GM18861 (cell line): ENCODE results near the gene MRPL22.
"Not testable (repeated sequence)": the region's sequence is repeated elsewhere in the genome, so short reads cannot be mapped to it uniquely, and the experiment has no call there.

Experiments used
- ATAC-seq: cut with Tn5 transposase; IDR thresholded peaks from one replicate; pipeline ENCODE4 v1.9.1; 2021; ENCODE audit not compliant: unreplicated experiment

Gene MRPL22

DNA sequence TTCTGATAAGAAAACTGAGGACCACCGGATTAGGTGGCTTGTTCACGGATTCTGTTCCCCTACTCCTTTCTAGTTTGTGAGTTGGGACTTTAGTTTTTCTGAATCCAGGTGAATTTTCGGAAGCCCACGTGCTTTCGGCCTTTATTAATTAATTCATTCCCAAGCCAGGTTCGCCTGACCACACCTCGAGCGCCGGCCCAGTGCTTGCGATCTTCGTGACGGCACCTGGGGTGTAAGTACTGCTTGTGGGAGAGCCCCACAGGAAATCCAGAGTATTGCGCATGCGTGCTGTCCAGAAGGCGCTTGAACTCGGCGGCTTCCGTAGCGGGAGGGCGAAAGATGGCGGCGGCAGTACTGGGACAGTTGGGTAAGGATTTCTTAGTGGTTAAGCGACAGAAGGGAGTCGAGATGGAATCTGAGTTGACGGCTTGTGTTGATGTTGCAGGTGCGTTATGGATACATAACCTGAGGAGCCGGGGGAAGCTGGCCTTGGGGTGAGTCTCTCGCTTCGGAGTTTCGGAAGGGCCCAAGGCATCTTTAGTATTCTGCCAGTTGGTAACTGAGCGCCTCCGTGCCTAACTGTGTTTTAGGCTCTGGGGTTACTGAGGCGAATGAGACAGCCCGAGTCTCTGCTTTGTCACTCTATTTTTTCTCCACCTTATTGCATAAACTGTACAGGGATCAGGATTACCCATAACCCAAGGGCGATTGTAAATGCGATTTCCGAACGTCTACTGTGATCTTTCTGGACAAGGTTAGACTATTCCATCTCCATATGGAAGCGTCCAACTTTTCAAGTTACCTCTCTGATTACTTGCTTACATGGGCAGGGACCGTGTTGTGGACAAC is at the start of gene MRPL22:
Gene MRPL22, plus strand, starts transcription at position 302 of the 849 bp plus-strand sequence. Its CDS starts 38 bp downstream, at position 340.
- peak; percentile 45 for ATAC-seq

GRCh38 chr5:154892369-154892771 is 48.5 kb upstream of the MRPL22 start:
- no peak for ATAC-seq

GRCh38 chr5:154893381-154893780 is 47.5 kb upstream of the MRPL22 start:
- ATAC-seq: no peak

DNA sequence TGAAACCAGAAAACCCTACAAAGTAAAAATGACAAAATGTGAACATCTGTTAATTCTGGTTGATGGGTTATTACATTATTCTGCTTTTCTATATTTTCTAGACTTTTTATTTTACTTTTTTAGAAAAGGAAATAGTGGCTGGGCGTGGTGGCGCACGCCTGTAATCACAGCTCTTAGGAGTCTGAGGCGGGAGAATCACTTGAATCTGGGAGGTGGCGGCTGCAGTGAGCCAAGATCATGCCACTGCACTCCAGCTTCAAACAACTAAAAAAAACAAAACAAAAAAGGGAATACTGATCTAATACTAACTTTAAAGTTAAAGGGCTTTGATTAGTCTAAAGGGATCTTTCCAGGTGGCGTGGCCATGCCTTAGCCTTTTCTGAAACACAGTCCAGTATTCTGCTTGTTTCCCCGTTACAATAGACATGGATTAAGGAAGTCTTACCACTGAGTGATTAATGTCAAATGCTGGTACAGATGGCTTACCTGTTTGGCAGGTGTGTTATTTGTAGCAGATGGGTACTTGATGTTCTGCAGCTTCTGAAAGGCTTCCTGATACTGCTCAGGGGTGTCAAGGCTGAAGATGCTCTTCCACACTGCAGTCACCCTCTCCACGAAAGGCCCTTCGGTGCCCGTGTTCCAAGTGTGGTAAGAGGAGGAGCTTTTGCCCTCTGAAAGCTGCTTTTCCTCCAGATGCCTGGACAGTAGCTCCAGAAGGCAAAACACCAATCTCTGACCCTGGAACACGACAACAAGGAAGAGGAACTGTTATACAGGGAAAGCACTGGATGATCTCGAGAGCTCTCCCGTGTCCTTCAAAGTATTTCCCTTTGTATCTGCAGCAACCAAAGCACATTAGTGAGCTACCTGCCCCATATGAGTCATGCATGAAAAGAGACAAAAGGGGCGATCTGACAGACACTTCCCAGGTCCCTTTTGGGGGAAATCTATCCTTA is 45.0 kb upstream of the MRPL22 start:
- no peak for ATAC-seq

DNA sequence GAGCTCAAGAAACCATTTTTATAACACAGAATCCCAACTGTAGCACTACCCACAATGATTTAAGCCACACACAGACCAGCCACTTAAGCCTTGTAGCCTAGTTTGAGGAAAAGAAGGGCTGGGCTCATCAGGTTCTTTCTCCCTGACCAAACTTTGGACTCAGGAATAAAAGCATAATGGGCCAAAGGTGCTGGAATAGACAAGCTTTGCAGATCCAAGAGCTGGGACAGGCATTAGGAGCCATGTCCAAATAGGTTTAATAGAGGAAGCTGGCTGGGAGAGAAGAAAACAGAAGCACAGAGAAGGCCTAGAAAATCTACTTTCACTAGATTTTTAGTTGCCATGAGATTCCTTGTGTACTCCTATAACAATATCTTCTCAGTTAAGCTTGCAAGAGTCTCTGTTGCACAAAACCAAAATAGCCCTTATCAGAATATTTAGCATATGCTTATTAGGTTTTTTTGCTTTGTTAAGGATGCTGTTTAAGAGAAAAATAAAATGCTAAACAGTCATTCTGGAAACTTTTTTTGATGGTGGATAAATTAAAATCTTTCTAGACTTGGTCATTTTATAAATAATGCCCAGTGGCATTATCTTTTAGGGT is 44.2 kb upstream of the MRPL22 start:
- ATAC-seq: no peak

GRCh38 chr5:154898210-154898609 is 42.7 kb upstream of the MRPL22 start:
- ATAC-seq: no peak

GRCh38 chr5:154899151-154899816 is 41.6 kb upstream of the MRPL22 start:
- ATAC-seq: no peak

GRCh38 chr5:154900066-154900465 is 40.8 kb upstream of the MRPL22 start:
- ATAC-seq: no peak

GRCh38 chr5:154901276-154901675 is 39.6 kb upstream of the MRPL22 start:
- ATAC-seq: no peak

DNA sequence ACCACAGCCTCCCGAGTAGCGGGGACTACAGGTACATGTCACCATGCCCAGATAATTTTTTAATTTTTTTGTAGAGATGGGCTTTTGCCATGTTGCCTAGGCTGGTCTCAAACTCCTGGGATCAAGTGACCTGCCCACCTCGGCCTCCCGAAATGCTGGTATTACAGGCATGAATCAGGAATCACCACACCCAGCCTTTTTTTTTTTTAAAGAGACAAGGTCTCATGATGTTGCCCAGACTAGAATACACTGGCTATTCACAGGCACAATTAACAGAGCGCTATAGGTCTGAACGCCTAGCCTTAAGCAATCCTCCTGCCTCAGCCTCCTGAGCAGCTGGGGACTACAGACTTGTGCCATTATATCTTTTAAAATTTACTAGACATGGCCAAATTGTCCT is 39.0 kb upstream of the MRPL22 start:
- no peak for ATAC-seq

DNA sequence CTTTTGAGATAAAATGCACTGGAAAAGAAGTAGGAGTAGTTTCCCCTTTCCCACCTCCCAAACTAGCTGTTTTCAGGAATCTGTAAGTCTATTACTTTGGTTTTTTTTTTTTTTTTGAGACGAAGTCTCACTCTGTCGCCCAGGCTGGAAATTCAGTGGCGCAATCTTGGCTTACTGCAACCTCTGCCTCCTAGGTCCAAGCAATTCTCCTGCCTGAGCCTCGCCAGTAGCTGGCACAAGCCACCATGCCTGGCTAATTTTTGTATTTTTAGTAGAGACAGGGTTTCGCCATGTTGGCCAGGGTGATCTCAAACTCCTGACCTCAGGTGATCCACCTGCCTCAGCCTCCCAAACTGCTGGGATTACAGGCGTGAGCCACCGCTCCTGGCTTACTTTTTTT is 35.3 kb upstream of the MRPL22 start:
- not testable (repeated sequence) for ATAC-seq

DNA sequence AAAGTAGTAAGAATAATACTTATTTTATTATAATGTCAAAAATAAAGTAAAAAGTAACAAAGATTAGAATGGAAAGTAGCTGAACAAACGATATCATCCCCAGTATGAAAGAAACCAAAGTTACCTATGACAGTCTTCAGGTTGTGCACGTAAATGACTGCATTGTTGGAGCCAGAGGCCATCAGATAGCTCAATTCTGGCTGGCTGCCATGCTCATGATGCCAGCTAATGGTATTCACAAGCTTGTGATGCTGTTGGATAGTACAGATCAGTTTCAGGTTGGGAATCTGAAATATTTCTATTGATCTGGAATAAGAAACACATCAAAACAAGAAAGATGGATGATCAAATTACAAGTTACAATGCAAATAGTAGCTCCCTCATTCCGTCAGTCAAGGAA is 24.0 kb upstream of the MRPL22 start:
- ATAC-seq: no peak

GRCh38 chr5:154917757-154918156 is 23.1 kb upstream of the MRPL22 start:
- ATAC-seq: no peak

GRCh38 chr5:154923441-154924430 is 17.1 kb upstream of the MRPL22 start:
- no peak for ATAC-seq

- no peak for ATAC-seq
Observed at GRCh38 chr5:154933537-154933936, 7.3 kb upstream of the MRPL22 start.

DNA sequence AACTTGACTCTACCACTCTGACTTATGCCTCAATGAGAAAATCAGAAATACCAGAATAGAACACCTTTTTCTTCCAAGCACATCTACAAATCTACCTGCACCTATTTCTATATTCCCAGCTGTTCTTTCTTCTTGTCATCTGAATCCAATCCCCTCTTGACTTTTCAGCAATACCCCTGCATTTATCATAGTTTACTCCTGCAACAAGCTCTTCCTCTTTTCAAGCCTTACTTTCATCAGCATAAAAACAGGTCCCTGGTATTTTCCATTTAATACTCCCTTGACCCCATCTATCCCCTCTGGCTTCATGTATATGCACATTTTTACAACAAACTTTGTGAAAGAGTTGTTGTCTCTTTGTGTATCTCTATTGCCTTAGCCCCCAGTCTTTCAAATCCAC is 6.0 kb upstream of the MRPL22 start:
- no peak for ATAC-seq

DNA sequence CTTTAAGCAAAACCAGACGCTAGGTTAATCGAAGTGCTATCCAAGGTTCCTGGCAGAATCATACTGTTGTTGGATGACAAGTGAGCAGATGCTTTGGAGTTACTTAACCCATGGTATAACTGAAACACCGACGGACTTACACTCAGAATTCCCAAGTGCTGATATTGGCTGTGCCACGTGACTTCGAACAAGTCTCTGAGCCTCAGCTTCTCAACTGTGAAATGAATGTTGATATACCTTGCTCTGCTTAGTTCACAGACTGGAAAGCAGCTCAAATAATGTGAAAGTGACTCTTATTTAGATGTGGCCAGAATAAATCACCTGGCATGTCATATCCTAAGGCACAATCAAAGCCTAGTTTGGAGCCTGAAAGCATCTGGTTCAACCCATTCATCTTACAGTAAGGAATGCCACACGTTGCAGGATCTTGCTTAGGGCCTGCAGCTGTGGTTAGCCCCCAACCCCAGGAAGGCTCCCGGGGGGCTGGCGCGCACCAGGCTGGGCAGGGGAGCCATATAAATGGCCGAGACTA is 3.6 kb upstream of the MRPL22 start:
- no peak for ATAC-seq

GRCh38 chr5:154937718-154938466 is 3.0 kb upstream of the MRPL22 start, which contains the start of gene GEMIN5:
TSS of gene GEMIN5 (minus strand) at chr5:154938211. CDS start at chr5:154938133, 78 bp downstream.
- peak; percentile 83 for ATAC-seq
